T-helper 2 cell treated with Interferon-gamma antibody and Interleukin-4, amounts not matched to agents 100 ng/mL and 5 ng/mL, for 36 hours (primary cell): ENCODE measurements around the gene SEPTIN5. TPM values are rescaled to one million over a fixed set of nuclear protein-coding genes. Genes with fewer than 3 reads are reported as not detected.
"Not testable (repeated sequence)": the region's sequence is repeated elsewhere in the genome, so short reads cannot be mapped to it uniquely, and the experiment has no call there.

Experiments used
- intact Hi-C: fragments of 100-400 bp; cut with micrococcal nuclease; formaldehyde crosslinking; loops from one replicate; pipeline ENCODE4 v1.15.1; 2023
- total RNA-seq: library from RNA; stranded (reverse); gene quantifications from 2 replicates; pipeline ENCODE4 v1.2.3, GENCODE V29; 2022

SEPTIN5 gene
- total RNA-seq, 1 donor from 2014 or later = not detected

DNA sequence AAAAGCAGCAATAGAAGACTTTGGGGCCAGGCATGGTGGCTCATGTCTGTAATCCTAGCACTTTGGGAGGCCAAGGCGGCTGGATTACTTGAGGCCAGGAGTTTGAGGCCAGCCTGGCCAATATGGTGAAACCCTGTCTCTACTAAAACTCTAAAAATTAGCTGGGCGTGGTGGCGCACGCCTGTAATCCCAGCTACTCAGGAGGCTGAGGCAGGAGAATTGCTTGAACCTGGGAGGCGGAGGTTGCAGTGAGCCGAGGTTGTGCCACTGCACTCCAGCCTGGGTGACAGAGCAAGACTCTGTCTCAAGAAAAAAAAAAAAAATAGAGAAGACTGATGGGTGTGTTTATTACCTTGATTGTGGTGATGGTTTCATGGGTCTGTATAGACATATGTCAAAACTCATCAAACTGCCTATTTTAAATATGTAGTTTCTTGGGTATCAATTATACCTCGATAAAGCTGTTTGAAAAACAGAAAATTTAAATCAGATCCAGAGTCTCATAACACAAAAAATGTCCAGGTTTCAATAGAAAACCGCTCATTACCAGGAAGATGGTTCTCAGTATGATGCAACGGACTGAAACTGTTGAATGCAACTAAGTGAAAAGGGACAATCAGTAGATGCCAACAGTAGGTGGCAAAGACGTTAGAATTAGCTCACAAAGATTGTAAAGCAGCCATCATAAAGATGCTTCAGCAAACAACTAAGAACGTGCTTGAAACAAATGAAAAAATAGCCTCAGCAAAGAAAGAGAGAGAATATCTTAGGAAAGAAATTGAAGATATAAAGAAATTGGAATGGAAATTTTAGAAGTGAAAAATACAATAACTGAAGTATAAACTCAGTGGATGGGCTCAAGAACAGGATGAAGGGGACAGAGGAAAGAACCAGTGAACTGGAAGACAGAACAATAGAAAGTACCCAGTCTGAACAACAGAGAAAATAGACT is 33.1 kb upstream of the SEPTIN5 start:
- intact Hi-C loops = no loop called here

DNA sequence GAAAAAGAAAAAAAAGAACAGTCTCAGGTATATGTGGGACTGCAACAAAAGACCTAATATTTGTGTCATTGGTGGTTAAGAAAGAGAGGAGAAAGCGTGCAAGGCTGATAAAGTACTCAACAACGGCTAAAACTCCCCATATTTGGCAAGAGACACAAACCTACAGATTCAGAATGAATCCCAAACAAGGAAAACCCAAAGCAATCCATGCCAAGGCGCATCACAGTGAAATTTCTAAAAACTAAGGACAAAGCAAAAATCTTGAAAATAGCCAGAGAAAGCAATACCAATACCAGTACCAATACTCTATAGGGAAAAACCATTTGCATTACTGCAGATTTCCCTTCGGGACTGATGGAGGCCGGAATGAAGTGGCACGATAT is 32.4 kb upstream of the SEPTIN5 start:
- intact Hi-C loops = no loop called here

- intact Hi-C loops = no loop called here
Observed at GRCh38 chr22:19686946-19687345, 27.4 kb upstream of the SEPTIN5 start.

DNA sequence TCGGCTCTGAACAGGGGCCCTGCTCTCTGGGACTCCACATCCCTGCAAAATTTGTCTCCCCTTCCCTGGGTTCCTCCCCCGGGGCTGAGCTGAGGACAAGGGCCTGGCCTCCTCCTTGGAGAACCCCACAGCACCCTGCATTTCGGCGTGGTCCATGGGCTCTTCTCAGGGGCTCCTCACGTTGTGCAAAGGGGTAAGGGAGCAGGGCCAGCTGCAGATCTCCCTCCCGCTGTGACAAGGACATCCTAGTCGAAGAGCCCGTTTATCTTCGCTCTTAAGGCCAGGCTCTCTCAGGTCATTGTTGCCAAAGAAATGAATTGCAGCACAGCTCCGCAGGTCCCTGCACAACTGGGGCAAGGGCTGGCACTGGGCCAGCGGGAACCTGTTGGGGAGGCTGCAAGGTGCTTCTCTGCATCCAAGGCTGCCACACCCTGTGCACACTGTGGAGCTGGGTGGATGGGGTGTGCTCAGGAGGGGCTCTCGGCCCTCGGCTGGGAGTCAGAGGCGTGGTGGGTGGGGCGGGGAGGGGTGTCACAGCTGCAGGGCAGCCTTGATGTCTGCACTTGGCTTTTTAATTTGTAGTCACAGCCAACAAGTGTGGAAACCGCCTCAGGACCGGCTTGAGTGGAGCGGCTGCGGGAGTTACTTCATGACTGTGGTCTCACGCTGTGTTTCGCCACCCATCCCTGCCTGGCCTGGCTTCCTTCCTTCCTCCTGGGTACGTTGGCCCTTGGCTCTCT is 26.6 kb upstream of the SEPTIN5 start:
- intact Hi-C loops = no loop called here

DNA sequence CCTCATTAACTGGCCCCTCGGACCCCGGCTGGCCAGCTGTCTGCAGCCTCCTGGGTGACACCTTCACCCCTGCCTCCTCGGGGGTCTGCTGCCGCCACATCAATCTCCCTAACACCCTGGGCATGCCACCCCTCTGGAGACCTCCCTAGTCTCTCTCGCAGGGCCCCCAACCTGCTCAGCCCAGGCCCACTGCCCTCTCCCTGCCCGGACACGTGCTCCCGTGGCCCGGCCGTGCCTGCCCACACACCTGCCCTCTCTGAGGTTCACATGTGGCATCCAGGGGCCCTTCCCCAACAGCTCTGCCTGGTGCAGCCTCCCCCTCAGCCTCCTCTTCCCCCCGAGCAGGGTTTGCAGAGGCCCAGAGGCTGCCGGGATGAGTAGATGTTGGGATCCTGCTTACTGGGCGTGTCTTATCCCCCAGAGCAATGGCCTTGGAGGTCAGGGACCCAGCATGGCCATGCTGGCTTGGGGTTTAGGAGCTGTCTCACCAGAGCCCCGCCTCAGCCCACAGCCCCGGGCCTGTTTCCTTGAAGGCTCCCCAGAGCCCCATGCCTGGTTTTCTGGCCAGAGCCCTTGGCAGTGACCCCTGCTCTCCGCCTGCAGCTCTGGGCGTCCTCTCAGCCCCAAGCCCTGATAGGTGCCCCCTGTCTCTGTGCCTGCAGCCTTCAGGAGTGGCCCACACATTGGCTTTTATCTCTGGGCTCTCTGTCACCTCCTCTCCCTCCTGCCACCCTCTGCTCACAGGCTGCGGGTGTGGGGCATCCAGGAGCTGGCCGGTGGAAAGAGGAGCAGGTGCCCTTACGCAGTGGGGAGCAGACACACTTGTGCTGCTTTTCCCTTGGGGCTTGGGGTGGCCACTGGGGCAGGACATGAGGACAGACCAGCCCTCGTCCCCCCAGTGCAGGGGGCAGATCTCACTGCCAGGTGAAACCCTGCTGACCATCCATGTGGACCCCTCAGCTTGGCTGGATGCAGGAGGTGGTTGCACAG is 25.7 kb upstream of the SEPTIN5 start:
- intact Hi-C loops = no loop called here

GRCh38 chr22:19689408-19689807 is 24.9 kb upstream of the SEPTIN5 start:
- intact Hi-C loops = no loop called here

DNA sequence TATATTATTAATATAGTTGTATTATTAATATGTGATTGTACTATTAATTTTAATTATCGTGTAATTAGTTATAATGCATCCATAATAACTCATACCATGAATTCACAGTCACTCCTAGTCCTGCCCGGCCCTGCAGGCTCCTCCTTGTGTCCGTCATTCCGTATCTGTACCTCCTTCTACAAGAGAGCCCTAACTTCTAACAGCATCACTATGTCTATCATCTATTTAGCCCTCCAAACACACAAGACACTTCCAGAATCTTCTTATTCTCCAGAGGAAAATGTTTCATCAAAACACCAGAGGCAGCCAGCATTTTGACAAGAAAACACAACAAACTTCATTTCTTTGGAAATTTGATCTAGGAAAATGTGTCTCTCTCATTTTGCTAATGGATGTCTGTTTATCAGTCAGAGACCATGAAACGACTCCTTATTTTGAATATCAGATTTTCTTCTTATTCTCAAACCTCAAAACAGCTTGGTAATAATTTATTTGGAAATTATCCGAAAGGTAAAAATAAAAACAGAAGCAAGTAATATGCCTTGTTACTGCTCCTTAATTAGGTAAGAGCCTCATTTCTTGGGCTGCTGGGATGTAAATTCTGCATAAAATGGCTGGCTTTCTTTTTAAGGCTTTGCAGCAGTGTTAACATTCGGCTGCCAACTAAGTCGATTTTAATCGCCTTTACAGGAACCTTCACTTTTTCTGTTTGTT is 23.1 kb upstream of the SEPTIN5 start:
- intact Hi-C loops = no loop called here

DNA sequence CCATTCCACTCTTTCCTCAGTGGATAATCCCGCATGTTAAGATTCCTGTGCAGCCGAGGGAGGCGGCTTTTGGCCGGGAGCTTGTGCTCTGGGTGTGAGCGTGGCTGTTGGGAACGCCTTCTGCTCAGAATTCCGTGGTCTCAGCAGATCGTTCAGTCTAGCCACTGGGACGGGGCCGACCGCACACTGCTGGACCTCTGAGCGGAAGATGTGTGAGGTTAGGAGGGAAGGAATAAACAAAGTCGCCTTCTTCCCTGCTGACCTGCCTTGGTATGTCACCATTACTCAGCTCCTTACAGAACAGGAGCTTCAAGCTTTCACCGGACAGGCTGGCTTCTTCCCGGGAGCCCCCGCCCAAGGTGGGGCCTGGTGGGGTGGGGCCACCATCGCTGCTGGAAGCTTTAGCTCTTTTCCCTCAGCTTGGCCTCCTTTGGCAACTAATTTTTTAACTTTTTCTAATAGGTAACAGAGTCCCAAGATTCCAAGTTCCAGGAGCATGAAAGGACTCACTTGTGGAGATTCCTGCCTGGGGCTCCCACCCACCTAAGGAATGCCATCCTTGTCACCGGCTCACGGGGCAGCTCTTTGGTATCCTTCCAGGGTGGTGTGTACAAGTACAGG is 22.5 kb upstream of the SEPTIN5 start:
- intact Hi-C loops = no loop called here

GRCh38 chr22:19693581-19693980 is 20.7 kb upstream of the SEPTIN5 start:
- intact Hi-C loops = no loop called here

GRCh38 chr22:19693981-19694670 is 20.2 kb upstream of the SEPTIN5 start:
- intact Hi-C loops = no loop called here

- intact Hi-C loops = no loop called here
Observed at GRCh38 chr22:19694696-19695095, 19.6 kb upstream of the SEPTIN5 start.

DNA sequence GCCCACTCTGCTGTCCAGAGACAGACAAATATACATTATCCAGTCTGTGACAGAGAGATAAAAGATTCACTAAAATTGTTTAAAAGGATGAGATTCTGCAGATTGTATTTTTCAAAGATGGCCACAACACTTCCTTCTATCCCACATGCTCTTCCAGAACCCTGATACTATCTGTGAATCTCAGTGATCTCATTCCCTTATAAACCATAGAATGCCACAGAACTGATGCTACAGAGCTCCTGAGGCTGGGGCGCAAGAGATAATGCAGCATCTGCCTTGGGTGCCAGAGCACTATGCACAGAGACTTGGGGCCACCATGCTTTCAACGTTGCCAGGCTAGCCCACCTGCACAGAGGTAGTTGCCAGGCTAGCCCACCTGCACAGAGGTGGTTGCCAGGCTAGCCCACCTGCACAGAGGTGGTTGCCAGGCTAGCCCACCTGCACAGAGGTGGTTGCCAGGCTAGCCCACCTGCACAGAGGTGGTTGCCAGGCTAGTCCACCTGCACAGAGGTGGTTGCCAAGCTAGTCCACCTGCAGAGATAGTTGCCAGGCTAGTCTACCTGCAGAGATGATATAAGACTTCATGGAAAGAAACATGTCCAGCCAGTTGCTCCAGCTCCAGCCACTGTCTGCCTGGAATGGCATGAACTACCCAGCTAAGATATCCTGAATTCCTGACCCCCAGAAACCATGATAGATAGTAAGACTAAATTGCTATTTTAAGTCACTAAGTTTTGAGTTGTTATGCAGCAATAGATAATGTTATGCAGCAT is 17.6 kb upstream of the SEPTIN5 start:
- intact Hi-C loops = no loop called here

- intact Hi-C loops = not testable (repeated sequence)
Observed at GRCh38 chr22:19697871-19698270, 16.4 kb upstream of the SEPTIN5 start.

DNA sequence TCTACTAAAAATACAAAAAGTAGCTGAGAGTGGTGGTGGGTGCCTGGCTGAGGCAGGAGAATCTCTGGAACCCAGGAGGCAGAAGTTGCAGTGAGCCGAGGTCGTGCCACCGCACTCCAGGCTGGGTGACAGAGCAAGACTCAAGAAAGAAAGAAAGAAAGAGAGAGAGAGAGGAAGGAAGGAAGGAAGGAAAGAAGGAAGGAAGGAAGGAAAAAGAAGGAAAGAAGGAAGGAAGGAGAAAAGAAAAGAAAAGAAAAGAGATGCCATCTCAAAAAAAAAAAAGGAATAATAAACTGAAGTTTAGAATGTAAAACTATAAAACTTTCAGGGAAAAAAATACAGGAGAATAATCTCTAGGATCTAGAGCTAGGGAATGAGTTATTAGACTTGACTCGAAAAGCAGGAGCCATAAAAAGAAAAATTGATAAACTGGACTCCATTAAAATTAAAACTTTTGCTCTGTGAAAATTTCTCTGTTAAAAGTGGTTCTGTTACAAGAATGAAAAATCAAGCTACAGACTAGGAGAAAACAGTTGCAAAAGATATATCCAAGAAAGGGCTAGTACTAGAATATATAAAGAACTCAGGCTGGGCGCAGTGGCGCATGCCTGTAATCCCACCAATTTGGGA is 13.4 kb upstream of the SEPTIN5 start:
- intact Hi-C loops = no loop called here

DNA sequence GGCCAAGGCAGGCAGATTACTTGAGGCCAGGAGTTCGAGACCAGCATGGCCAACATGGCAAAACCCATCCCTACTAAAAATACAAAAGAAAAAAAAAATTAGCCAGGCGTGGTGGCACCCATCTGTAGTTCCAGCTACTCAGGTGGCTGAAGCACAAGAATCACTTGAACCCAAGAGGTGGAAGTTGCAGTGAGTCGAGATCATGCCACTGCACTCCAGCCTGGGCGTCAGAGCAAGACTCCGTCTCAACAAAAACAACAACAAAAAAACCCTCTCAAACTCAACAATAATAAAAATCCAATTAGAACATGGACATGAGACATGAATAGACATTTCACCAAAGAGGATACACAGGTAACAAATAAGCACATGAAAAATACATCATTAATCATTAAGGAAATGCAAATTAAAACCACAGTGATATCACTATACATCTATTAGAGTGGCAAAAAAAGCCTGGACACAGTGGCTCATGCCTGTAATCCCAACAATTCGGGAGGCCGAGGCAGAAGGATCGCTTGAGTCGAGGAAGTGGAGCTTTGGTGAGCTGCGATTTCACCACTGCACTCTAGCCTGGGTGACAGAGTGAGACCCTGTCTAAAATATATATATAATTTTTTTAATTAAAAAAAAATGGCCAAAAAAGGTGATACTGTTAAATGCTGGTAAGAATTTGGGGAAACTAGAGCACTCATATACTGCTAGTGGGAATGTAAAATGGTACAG is 12.7 kb upstream of the SEPTIN5 start:
- intact Hi-C loops = no loop called here

DNA sequence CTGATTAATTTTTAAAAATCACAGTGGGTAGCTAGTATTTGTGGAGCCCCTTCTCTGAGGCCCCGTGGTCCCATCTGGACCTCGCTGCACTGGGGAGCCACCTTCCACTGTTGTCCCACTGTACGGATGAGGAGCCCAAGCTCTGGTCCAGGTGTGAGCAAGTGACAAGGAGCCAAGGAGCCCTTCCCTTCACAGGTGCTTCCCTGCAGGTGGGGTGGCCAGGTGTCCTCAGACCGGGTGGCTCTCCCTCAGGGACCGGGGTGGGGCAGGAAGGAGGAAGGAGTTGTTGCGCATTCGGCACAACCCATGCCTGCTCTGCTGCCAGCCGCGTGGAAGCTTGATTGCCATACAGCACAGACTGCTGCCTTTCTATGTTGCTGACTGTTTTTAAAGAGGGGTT is 10.4 kb upstream of the SEPTIN5 start:
- intact Hi-C loops = no loop called here

GRCh38 chr22:19704355-19705015 is 9.8 kb upstream of the SEPTIN5 start:
- intact Hi-C loops = no loop called here
